ENCODE measurements around the gene SPAG8. TPM values are rescaled to one million over a fixed set of nuclear protein-coding genes. Genes with fewer than 3 reads are reported as not detected.

The SPAG8 gene
- total and polyA plus RNA-seq, 10 donors: 1.1 to 4.5 (median 2.0) TPM

GRCh38 chr9:35859310-35859989 is 47.4 kb upstream of the SPAG8 start:
- H3K4me3 ChIP-seq: no peak overlapping the region
- TF ChIP-seq POLR2A (IDR thresholded peaks at IDR 0.05) (no peak), CTCF (IDR thresholded peaks at IDR 0.05 in 8 of 11, conservative IDR thresholded peaks at IDR 0.05 in 3 of 11) (peak in 2 of 11 experiments; percentile 11 to 18), POLR2AphosphoS5 (IDR thresholded peaks at IDR 0.05) (peak in 1 of 3 donors; percentile 12)
- intact Hi-C loops (cut with DNase I; ENCODE audit: low total_unique reads): no loop called here
- H3K36me3 ChIP-seq: no peaks in the 10 kb centered on the region
- no peak overlapping the region for H3K27ac ChIP-seq
- peaks cover 0 to 11% (median 0%) of the 10 kb centered on the region in 6 donors for H3K4me1 ChIP-seq
- no peak for DNase-seq
- no peaks in the 10 kb centered on the region for H3K9me3 ChIP-seq
- 54 to 69% (median 62%) methylated on average over 13 to 16 of the region's 16 CpGs for WGBS, 5 donors
- peaks cover 0 to 43% (median 0%) of the 10 kb centered on the region in 7 donors for H3K27me3 ChIP-seq (replicated peaks in 1 of 7)

- WGBS, 5 donors: 62 to 81% (median 78%) methylated on average over 5 of the region's 5 CpGs
- H3K4me1 ChIP-seq: peaks cover 0 to 11% (median 0%) of the 10 kb centered on the region in 6 donors
- intact Hi-C loops (cut with DNase I; ENCODE audit: low total_unique reads): no loop called here
Measured at GRCh38 chr9:35858458-35858857, 46.4 kb upstream of the SPAG8 start.

GRCh38 chr9:35856882-35857281 is 44.8 kb upstream of the SPAG8 start:
- TF ChIP-seq CTCF (IDR thresholded peaks at IDR 0.05 in 8 of 11, conservative IDR thresholded peaks at IDR 0.05 in 3 of 11) (no peak), POLR2A (IDR thresholded peaks at IDR 0.05) (no peak), POLR2AphosphoS5 (IDR thresholded peaks at IDR 0.05) (no peak)
- no peak for DNase-seq
- no peak overlapping the region for H3K4me3 ChIP-seq

More at GRCh38 chr9:35858458-35858857, 46.4 kb upstream of the SPAG8 start:
- no peak for DNase-seq
- TF ChIP-seq CTCF (IDR thresholded peaks at IDR 0.05 in 8 of 11, conservative IDR thresholded peaks at IDR 0.05 in 3 of 11) (no peak), POLR2A (IDR thresholded peaks at IDR 0.05) (no peak), POLR2AphosphoS5 (IDR thresholded peaks at IDR 0.05) (no peak)
- H3K27me3 ChIP-seq (replicated peaks in 1 of 7): peaks cover 0 to 43% (median 0%) of the 10 kb centered on the region in 7 donors
- no peak overlapping the region for H3K27ac ChIP-seq
- no peaks in the 10 kb centered on the region for H3K36me3 ChIP-seq
- no peaks in the 10 kb centered on the region for H3K9me3 ChIP-seq
- H3K4me3 ChIP-seq: no peak overlapping the region

GRCh38 chr9:35856206-35856605 is 44.1 kb upstream of the SPAG8 start:
- no peak for DNase-seq
- Histone ChIP-seq H3K4me3 (no peak overlapping the region), H3K9me3 (no peaks in the 10 kb centered on the region), H3K27me3 (replicated peaks in 1 of 7) (peaks cover 0 to 32% (median 0%) of the 10 kb centered on the region in 7 donors), H3K4me1 (peaks cover 0 to 11% (median 0%) of the 10 kb centered on the region in 6 donors), H3K36me3 (no peaks in the 10 kb centered on the region), H3K27ac (no peak overlapping the region)
- TF ChIP-seq POLR2AphosphoS5 (IDR thresholded peaks at IDR 0.05) (no peak), CTCF (IDR thresholded peaks at IDR 0.05 in 8 of 11, conservative IDR thresholded peaks at IDR 0.05 in 3 of 11) (no peak), POLR2A (IDR thresholded peaks at IDR 0.05) (no peak)
- WGBS, 5 donors: 71 to 82% (median 76%) methylated on average over 3 of the region's 3 CpGs
- intact Hi-C loops (cut with DNase I; ENCODE audit: low total_unique reads): no loop called here

More at GRCh38 chr9:35856882-35857281, 44.8 kb upstream of the SPAG8 start:
- peaks cover 0 to 38% (median 0%) of the 10 kb centered on the region in 7 donors for H3K27me3 ChIP-seq (replicated peaks in 1 of 7)
- intact Hi-C loops (cut with DNase I; ENCODE audit: low total_unique reads): no loop called here
- no peaks in the 10 kb centered on the region for H3K36me3 ChIP-seq
- H3K27ac ChIP-seq: no peak overlapping the region
- H3K4me1 ChIP-seq: peaks cover 0 to 11% (median 0%) of the 10 kb centered on the region in 6 donors
- H3K9me3 ChIP-seq: no peaks in the 10 kb centered on the region
- 82 to 96% (median 88%) methylated on average over 4 to 5 of the region's 5 CpGs for WGBS, 5 donors

All from spleen (tissue), 11 donors.